Measurements from ENCODE around the gene SLC25A3.

DNA sequence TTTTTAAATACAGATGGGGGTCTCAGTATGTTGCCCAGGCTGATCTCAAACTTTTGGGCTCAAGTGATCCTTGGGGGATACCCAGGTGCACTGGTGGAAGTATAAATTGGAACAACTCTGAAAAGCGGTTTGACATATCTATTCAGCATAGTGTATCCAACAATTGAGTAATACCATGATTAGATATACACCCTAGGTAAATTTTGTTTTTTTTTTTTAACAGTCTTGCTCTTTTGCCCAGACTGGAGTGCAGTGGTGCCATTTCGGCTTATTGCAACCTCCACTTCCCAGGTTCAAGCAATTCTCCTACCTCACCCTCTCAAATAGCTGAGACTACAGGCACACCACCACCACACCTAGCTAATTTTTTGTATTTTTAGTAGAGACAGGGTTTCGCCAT, 31.6 kb upstream of the SLC25A3 start:
- TF ChIP-seq, protein P1, sequence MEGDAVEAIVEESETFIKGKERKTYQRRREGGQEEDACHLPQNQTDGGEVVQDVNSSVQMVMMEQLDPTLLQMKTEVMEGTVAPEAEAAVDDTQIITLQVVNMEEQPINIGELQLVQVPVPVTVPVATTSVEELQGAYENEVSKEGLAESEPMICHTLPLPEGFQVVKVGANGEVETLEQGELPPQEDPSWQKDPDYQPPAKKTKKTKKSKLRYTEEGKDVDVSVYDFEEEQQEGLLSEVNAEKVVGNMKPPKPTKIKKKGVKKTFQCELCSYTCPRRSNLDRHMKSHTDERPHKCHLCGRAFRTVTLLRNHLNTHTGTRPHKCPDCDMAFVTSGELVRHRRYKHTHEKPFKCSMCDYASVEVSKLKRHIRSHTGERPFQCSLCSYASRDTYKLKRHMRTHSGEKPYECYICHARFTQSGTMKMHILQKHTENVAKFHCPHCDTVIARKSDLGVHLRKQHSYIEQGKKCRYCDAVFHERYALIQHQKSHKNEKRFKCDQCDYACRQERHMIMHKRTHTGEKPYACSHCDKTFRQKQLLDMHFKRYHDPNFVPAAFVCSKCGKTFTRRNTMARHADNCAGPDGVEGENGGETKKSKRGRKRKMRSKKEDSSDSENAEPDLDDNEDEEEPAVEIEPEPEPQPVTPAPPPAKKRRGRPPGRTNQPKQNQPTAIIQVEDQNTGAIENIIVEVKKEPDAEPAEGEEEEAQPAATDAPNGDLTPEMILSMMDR (conservative IDR thresholded peaks at IDR 0.05; ENCODE audit: low read length) = no peak
- TF ChIP-seq EZH2phosphoT487 (IDR thresholded peaks at IDR 0.05; ENCODE audit: borderline replicate concordance) = no peak
